ENCODE data around the gene GALNT17.

- TF ChIP-seq ZNF274 (IDR thresholded peaks at IDR 0.05; ENCODE audit: low read depth, low read length): no peak
- TF ChIP-seq YY1 (IDR thresholded peaks at IDR 0.05; ENCODE audit: insufficient read depth, insufficient read length): no peak
- TF ChIP-seq SUZ12 (IDR thresholded peaks at IDR 0.05; ENCODE audit: extremely low read depth, insufficient read depth, insufficient read length): no peak
Measured at GRCh38 chr7:71753956-71754664, 622.2 kb downstream of the GALNT17 start.
